PFSK-1 (cell line): ENCODE measurements around the gene VTI1A.

Experiments
- FOXP2 ChIP-seq: optimal IDR thresholded peaks from 2 replicates; pipeline ENCODE3; 2011; ENCODE audit warnings: borderline replicate concordance, control low read depth, inconsistent platforms; ENCODE audit not compliant: insufficient read depth; ENCODE audit errors: extremely low read length, extremely low read depth
- POLR2AphosphoS5 ChIP-seq: IDR thresholded peaks from 2 replicates; pipeline ENCODE4 v1.6.1; 2012; ENCODE audit warnings: low read depth, mild to moderate bottlenecking, control low read depth, low read length, moderate library complexity
- REST ChIP-seq, 2 experiments: IDR thresholded peaks; 2 replicates each; pipeline versions ENCODE4 v1.6.1 to v1.8.0; 2011 to 2012; ENCODE audit warnings: low read depth in 2 of 2, low read length in 2 of 2, control low read depth in 1 of 2, inconsistent platforms in 1 of 2, mild to moderate bottlenecking in 1 of 2, moderate library complexity in 1 of 2; ENCODE audit not compliant: insufficient read depth in 1 of 2
- SIN3A ChIP-seq: IDR thresholded peaks from 2 replicates; pipeline ENCODE4 v1.6.1; 2012; ENCODE audit warnings: mild to moderate bottlenecking, low read length, moderate library complexity, borderline replicate concordance; ENCODE audit not compliant: insufficient read depth
- TAF1 ChIP-seq: IDR thresholded peaks from 2 replicates; pipeline ENCODE4 v1.6.1; 2012; ENCODE audit warnings: low read length, control low read depth, borderline replicate concordance; ENCODE audit not compliant: insufficient read depth

The VTI1A gene

GRCh38 chr10:112490545-112490944 lies 43.5 kb downstream of the VTI1A start:
- TF ChIP-seq REST (IDR thresholded peaks at IDR 0.05; ENCODE audit: insufficient read depth in 1 of 2, low read depth in 2 of 2, low read length in 2 of 2) (no peak), FOXP2 (no peak), POLR2AphosphoS5 (no peak), TAF1 (no peak)

DNA sequence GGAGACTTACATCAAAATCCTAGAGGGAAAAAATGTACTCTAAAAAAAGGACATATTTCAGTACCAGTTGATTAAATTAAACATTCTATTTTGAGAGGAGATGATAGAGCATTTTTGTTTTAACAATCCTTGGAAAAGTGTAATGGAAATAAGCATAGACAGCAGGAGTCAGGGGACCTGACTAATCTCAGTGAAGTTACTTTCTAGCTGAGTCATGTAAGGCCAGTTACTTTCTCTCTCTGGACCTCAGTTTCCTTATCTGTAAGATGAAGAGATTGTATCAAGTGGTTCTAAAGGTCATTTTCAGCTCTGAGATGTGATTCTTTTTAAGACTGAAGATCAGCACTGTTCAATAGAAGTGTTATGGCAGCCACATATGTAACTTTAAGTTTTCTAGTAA lies 44.1 kb downstream of the VTI1A start:
- TF ChIP-seq FOXP2 (no peak), TAF1 (no peak), POLR2AphosphoS5 (no peak), SIN3A (no peak), REST (IDR thresholded peaks at IDR 0.05; ENCODE audit: insufficient read depth in 1 of 2, low read depth in 2 of 2, low read length in 2 of 2) (no peak)

DNA sequence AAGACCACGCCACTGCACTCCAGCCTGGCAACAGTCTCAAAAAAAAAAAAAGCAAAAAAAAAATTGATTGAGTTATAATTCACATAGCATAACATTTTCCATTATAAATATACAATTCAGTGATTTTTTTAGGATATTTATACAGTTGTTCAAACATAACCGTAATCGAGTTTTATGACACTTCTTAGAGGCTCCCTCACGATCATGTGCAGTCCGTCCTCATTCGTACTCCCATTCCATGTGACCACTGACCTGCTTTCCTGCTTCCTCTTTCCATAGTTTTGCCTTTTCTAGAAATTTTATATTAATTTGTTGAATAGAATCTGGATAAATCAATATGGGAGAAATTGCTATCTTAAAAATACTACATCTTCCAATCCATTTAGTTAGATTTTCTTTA lies 45.7 kb downstream of the VTI1A start:
- TF ChIP-seq POLR2AphosphoS5, result no peak
- no peak for TF ChIP-seq SIN3A
- TF ChIP-seq TAF1, result no peak
- no peak for TF ChIP-seq FOXP2
- TF ChIP-seq REST (IDR thresholded peaks at IDR 0.05; ENCODE audit: insufficient read depth in 1 of 2, low read depth in 2 of 2, low read length in 2 of 2), result no peak

DNA sequence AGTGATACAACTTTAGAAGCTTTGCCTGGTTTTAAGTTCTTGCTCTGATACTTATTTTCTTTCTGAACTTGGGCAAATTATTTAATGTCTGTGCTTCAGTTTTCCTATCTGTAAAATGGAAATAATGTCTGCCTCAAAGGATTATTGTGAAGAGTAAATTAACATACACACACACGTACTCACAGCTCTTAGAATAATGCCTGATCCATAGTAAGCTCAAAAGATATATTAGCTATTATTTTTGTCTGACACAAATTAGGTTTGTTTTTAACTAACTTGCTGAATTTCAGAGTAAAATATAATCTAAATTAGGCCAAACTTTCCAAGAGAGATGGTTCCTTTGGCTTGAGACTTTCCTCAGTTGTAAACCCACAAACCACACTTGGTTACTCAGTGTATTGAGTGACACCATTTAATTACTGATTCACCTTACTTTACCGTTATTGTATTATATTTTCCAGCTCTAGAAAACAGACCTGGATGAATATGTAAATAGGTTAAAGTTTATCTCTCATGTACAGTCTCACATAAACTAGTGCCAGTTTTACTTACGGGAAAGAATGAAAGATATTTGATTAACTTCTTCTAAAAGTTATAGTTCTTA lies 50.4 kb downstream of the VTI1A start:
- no peak for TF ChIP-seq SIN3A
- no peak for TF ChIP-seq FOXP2
- TF ChIP-seq REST (IDR thresholded peaks at IDR 0.05; ENCODE audit: insufficient read depth in 1 of 2, low read depth in 2 of 2, low read length in 2 of 2), result no peak
- no peak for TF ChIP-seq TAF1
- no peak for TF ChIP-seq POLR2AphosphoS5

- TF ChIP-seq TAF1 (no peak), FOXP2 (no peak), POLR2AphosphoS5 (no peak), SIN3A (no peak), REST (IDR thresholded peaks at IDR 0.05; ENCODE audit: insufficient read depth in 1 of 2, low read depth in 2 of 2, low read length in 2 of 2) (no peak)
Observed at GRCh38 chr10:112498806-112499205, 51.8 kb downstream of the VTI1A start.
